Measurements from ENCODE around the gene LATS2.
"Not testable (repeated sequence)": the region's sequence is repeated elsewhere in the genome, so short reads cannot be mapped to it uniquely, and the experiment has no call there.

Gene LATS2

DNA sequence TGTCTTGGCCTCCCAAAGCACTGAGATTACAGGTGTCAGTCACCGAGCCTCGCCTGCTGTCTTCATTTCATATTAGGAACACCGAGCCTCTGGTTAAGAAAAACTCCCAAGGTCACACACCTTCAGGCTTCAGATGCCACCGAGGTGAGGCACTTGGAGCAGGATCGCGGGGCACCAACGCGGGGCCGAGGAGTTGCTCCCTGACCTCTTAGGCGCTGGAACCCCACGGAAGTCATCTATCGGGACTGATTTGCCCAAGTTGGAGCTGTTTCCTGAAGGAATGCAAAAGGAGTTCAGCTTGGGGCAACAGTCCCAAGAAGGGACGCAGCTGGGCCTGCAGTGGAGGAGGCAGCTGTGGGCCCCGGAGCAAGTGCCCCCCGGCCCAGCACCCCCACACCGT, 108.5 kb downstream of the LATS2 start:
- DNase-seq: no peak

DNA sequence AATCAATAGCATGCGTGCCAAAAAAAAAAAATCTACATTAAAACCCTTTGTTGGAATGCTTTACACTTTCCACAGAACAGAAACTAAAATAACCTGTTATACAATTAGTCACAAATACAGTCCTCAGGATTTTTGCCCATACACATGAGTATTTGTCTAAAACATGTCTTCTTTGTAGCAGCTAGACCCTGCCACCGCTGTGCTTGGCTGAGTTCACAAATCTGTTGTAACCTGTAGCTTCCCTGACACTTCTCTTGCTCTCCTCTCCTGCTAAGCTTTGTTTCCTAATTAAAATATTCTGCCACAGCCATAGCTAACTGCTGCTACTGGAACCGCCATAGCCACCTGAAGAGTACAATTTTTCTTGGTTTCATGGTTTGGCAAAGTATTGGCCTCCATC, 113.4 kb downstream of the LATS2 start:
- not testable (repeated sequence) for DNase-seq

DNA sequence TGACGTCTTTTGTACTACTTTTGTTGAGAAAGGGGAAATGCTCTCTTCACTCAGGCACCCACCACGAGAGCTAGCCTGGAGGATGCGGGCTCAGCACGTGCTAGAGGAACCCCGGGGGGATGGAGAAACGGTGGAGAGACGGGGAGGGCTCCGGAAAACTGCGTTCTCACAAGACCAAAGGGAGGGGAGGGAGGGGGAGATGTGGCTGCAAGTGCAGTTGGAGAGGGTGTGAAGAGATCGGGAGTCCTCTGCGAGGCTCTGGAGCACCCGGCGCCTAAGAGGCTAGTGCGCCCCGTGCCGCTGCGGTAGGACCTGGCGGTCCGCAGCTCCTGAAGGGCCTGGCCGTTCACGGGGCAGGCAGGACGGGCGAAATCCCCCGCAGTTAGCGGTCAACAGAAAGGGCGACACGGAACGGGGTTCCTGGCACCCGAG, 115.4 kb downstream of the LATS2 start:
- DNase-seq: no peak

DNA sequence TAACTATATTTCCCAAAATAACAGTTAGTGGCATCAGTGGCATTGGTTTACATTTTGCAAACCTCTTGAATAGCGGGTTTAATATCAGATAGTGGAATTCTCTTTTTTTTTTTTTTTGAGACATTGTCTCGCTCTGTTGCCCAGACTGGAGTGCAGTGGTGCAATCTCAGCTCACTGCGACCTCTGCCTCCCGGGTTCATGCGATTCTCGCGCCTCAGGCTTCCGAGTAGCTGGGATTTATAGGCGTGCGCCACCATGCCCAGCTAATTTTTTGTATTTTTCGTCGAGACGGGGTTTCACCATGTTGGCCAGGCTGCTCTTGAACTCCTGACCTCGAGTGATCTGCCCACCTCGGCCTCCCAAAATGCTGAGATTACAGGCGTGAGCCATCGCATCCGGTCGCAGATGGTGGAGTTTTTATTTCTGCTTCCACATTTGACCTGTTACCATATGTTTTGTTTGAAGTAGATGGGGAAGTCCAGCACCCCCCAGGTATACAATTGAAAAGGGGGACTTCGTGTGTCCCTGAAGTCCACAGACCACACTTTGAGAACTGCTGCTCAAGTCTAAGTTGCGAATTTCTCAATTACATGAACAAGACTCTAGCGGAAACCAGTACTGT, 118.3 kb downstream of the LATS2 start:
- DNase-seq: no peak

DNA sequence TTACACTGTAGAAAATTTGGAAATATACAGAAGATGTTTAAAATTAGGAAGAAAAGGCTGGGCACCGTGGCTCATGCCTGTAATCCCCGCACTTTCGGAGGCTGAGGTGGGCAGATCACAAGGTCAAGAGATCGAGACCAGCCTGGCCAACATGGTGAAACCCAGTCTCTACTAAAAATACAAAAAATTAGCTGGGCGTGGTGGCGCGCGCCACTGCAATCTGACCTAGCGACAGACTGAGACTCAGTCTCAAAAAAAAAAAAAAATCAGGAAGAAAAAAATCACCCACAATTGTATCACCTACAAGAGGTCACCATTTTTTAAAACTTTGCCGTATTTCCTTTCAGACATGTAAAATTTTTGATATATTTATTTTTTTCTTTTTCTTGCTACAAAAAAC, 120.9 kb downstream of the LATS2 start:
- not testable (repeated sequence) for DNase-seq

DNA sequence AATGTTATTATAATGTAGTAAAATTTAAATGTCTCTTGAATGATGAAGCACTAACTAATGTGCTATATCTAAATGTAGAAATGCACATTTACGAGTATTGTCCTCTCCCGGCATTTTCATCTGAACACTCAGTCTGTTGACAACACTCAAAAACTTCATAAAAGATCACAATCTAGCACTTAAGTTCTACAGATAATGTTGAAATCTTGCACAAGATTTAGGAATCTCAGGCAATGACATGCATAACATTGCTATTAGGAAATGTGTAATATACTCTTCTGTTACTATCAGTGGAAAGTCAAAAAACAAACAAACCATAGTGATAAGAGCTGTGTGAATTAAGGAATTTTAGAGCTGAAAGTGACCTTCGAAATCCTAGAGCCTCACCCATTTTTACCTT, 121.3 kb downstream of the LATS2 start:
- no peak for DNase-seq

DNA sequence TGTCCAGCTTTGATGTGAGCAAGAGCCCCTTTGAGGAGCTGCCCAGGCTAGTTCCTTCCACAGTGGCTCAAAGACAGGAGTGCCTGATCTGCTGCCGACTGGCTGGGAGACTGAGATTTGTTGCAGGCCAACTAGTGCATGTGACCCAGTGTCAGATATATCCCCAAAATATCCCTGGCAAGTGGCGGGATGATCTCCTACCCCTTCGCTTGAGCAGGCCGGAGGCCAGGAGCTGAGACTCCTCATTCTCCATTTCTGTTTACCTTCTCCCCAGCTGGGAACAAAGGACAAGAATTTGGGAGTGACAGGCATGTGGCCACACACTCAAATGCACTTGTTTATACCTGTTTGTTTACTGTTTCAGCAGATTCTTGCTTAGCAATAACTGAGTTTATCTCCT, 121.7 kb downstream of the LATS2 start:
- DNase-seq: no peak

DNA sequence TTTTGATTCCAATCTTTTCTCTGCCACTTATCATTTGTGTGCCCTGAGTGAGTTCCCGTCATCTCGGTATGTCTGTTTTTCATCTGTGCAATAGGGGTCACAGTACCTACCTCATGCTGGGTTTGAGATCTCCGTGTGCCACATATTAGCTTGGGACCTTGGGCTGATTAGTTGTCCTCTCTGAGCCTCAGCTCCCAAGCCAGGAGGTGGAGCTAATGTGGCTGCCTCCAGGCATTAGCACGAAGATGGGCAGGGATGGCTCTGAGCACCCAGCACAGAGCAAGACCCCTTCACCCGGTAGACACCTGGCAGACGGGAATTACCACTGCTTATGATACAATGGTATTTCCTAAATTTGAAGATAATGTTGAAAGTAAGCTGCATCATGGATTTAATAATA, 123.1 kb downstream of the LATS2 start:
- DNase-seq: no peak

DNA sequence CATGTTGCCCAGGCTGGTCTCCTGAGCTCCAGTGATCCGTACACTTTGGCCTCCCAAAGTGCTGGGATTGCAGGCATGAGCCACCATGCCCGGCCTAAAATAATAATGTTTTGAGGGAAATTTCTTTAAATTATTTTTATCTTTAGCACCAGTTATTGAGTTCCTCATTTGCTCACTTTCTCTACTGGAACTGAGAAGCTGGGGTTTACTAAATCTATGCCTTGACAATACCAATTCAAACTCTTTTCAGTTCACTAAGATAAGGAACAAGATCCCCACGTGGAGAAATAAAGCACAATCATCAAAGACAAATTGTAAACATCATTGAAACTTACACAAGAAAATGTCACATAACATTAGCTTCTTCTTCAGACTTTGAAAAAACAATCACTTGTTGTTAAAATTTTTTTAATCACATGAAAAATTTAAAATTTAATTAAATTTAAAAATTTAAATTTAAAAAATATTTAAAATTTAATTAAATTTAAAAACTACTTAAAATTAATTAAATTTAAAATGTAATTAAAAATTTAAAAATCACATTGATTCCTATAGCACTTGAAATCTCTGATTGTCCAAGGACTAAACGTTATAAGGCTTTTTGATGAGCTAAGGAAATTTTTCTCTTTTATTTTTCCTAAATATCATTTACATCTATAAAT, 133.7 kb downstream of the LATS2 start:
- DNase-seq: no peak

DNA sequence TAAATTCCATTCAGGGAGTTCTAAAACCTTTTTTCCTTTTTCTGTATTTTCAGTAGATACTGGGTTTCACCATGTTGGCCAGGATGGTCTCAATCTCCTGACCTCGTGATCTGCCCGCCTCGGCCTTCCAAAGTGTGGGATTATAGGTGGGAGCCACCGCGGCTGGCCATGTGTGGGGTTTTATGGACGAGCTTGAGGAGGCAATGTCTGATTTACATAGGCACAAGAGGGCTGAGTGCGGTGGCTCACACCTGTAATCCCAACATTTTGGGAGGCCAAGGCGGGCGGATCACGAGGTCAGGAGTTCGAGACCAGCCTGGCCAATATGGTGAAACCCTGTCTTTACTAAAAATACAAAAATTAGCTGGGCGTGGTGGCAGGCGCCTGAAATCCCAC, 136.0 kb downstream of the LATS2 start:
- not testable (repeated sequence) for DNase-seq

DNA sequence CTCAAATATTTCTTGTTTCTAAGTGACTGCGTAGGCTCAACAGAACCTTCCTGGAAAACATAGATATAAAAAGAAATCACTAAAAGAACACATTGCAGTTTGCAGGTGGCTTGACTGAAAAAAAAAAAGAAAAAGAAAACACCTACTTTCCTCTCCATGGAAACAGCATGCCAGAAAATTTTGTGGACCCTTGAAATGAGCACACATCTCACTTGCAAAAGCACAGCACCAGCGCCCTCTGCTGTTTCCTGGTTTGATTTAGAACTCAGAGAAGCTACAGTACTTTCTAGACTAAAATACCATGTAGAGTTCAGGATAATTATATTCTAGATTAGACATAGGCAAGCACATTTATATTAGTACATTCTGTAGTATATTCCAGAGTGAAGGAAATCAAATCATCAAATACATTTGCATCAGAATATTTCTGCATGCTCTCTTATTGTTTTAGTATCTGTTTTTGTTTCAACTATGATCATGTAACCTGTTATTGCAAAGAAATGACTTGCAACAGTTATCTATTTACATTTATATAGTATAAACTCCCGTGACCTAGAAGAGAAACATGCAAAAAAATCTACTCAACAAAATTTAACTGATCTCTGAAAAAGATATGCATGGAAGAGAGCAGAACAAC, 136.5 kb downstream of the LATS2 start:
- DNase-seq: peak; percentile 72

DNA sequence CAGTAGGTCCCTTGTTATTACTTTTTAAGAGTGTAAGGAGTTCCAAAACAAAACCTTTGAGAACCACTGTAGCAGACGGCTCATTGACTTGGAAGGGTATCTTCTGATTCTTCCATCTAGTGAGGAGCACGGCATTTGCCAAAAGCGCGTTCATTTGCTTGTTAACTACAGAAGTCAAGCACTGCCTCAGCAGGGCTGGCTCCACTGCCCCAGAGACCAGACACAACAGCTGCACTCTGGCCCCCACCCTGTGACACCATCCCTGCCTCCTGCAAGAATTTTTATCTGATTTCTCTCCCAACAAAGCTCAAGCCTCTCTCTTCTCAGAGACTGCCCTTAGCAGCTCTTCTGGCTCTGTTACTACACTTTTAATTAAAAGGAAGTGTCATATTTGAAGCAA, 138.1 kb downstream of the LATS2 start:
- DNase-seq: no peak
